Keratinocyte (primary cell): ENCODE measurements around the gene DLX3. TPM values are rescaled to one million over a fixed set of nuclear protein-coding genes. Genes with fewer than 3 reads are reported as not detected.
A peak's percentile ranks its signal among the peaks of the same experiment; 100 is the strongest.

Experiments used
- DNase-seq: peaks from one replicate; pipeline ENCODE4 v3.0.0-alpha.2; 2011; ENCODE audit warnings: low read depth, missing footprints, low spot score
- FAIRE-seq: peaks from 2 replicates; lab custom pipeline; 2011; peaks lifted over from hg19 to GRCh38; lab: Jason Lieb, UNC
- H2AFZ ChIP-seq: 2 replicates; pipeline ENCODE4 v1.6.0; 2012; ENCODE audit warnings: low read length, control low read depth, inconsistent platforms; ENCODE audit not compliant: control insufficient read depth
- H3K27ac ChIP-seq: 2 replicates; pipeline ENCODE4 v1.5.1; 2011; ENCODE audit warnings: low read length; ENCODE audit not compliant: control insufficient read depth, insufficient read depth
- H3K27me3 ChIP-seq: 3 replicates; pipeline ENCODE4 v1.6.0; 2011; ENCODE audit warnings: low read length; ENCODE audit not compliant: control insufficient read depth, insufficient read depth; ENCODE audit errors: extremely low read depth
- H3K36me3 ChIP-seq, 2 experiments: 2 replicates in 1 of 2; 3 replicates in 1 of 2; pipeline ENCODE4 v1.5.1; 2011; ENCODE audit warnings: low read length in 2 of 2, mild to moderate bottlenecking in 1 of 2; ENCODE audit not compliant: control insufficient read depth in 2 of 2, insufficient read depth in 2 of 2; ENCODE audit errors: extremely low read depth in 1 of 2
- H3K4me1 ChIP-seq: 3 replicates; pipeline ENCODE4 v1.5.1; 2011; ENCODE audit warnings: low read length; ENCODE audit not compliant: control insufficient read depth, insufficient read depth; ENCODE audit errors: extremely low read depth
- H3K4me2 ChIP-seq: 3 replicates; pipeline ENCODE4 v1.6.0; 2011; ENCODE audit warnings: low read depth, low read length; ENCODE audit not compliant: control insufficient read depth, insufficient read depth; ENCODE audit errors: extremely low read depth
- H3K4me3 ChIP-seq, 3 experiments: fragments of 200-600 bp in 1 of 3; sonication (generic) in 1 of 3; 2 replicates in 2 of 3; 3 replicates in 1 of 3; pipeline ENCODE4 v1.5.1; 2011 to 2016; ENCODE audit warnings: low read length in 3 of 3, mild to moderate bottlenecking in 3 of 3, control low read depth in 2 of 3, inconsistent platforms in 1 of 3, low read depth in 1 of 3, mixed read lengths in 1 of 3, mixed run types in 1 of 3, moderate library complexity in 1 of 3; ENCODE audit not compliant: control insufficient read depth in 2 of 3, insufficient read depth in 2 of 3; ENCODE audit errors: extremely low read depth in 1 of 3
- H3K79me2 ChIP-seq: 2 replicates; pipeline ENCODE4 v1.6.0; 2012; ENCODE audit warnings: low read length; ENCODE audit not compliant: control insufficient read depth, insufficient read depth
- H3K9ac ChIP-seq: 3 replicates; pipeline ENCODE4 v1.6.0; 2011; ENCODE audit warnings: low read length; ENCODE audit not compliant: control insufficient read depth, insufficient read depth; ENCODE audit errors: extremely low read depth
- H3K9me1 ChIP-seq: 3 replicates; pipeline ENCODE4 v1.6.0; 2011; ENCODE audit warnings: low read length; ENCODE audit not compliant: control insufficient read depth, insufficient read depth; ENCODE audit errors: extremely low read depth
- H3K9me3 ChIP-seq: 2 replicates; pipeline ENCODE4 v1.5.1; 2012; ENCODE audit warnings: low read depth, low read length; ENCODE audit not compliant: control insufficient read depth
- H4K20me1 ChIP-seq: 3 replicates; pipeline ENCODE4 v1.6.0; 2011; ENCODE audit warnings: low read length; ENCODE audit not compliant: control insufficient read depth, insufficient read depth; ENCODE audit errors: extremely low read depth
- EZH2 ChIP-seq: IDR thresholded peaks from one replicate; pipeline ENCODE4 v1.6.1; 2012; ENCODE audit warnings: inconsistent platforms, mild to moderate bottlenecking, low read length, moderate library complexity
- dilution Hi-C: fragments of 300-500 bp; cut with MboI; formaldehyde crosslinking; loops from one replicate; pipeline ENCODE4 v1.7.0; 2020; ENCODE audit warnings: low sequenced_read_pairs; ENCODE audit not compliant: extremely low pct_ligation_motif_present
- polyA plus RNA-seq, 5 experiments: library from polyadenylated mRNA; depleted of rRNA in 3 of 5; stranded (reverse) in 3 of 5; stranded (forward) in 1 of 5; unstranded in 1 of 5; fragments of >200 nt; gene quantifications; 1 replicate in 1 of 5; 2 replicates in 3 of 5; 3 replicates in 1 of 5; pipeline versions ENCODE4 v1.2.1 to v1.2.3, GENCODE V29; 2011 to 2012; ENCODE audit warnings: missing spikeins in 2 of 5, low read depth in 1 of 5, low replicate concordance in 1 of 5
- TF ChIP-seq, protein P1 (sequence below), 3 experiments: IDR thresholded peaks in 1 of 3; conservative IDR thresholded peaks in 1 of 3; optimal IDR thresholded peaks in 1 of 3; 2 replicates in 2 of 3; 3 replicates in 1 of 3; pipeline versions ENCODE3 to v1.5.1; 2011; ENCODE audit warnings: low read length in 3 of 3, mild to moderate bottlenecking in 3 of 3, moderate library complexity in 2 of 3, control low read depth in 1 of 3, inconsistent platforms in 1 of 3; ENCODE audit not compliant: insufficient read depth in 2 of 3; ENCODE audit errors: extremely low read depth in 1 of 3

Gene DLX3
- polyA plus RNA-seq, 1 donor (not counting 4 experiments of a cell fraction or from before 2014, with no cell fraction given): 0.72 TPM

DNA sequence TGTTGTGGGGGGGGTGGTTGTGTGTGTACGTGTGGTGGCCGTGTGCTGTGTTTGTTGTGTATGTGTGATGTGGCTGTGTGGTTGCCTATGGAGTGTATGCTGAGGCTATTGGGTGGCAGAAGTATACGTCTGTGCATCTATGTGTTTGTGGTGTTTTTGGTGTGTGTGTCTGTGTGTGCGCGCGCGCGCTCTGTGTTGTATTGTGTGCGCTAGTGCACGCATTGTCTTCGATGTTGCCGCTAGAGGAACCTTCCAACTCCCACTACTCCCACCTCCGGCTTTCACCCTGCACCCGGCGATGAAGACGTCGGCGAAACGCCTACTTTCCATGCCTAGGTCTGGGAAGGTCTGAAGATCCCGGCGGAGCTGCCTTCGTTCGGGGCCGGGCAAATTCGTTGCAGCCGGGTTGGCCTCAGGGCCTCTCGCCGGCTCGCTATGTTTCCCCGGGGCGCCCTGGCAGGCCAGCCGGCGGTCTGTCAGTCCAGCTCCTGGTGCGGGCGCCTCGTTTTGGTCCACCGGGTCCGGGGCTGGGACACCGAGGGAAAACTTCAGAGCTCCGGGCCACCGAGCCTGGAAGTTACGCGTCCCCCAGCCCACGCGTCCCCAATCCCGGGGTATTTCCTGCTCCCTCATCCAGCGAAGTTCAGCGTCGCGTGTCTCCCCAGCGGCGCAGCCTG is 31.3 kb downstream of the DLX3 start:
- Histone ChIP-seq H3K27ac (no peak overlapping the region), H3K9me3 (no peaks in the 10 kb centered on the region), H3K9ac (no peak overlapping the region), H3K9me1 (no peaks in the 10 kb centered on the region), H3K79me2 (no peaks in the 10 kb centered on the region), H4K20me1 (no peaks in the 10 kb centered on the region), H3K4me1 (peaks cover 11% of the 10 kb centered on the region), H2AFZ (no peak overlapping the region), H3K4me3 (no peak overlapping the region), H3K4me2 (no peak overlapping the region), H3K36me3 (no peaks in the 10 kb centered on the region), H3K27me3 (peaks cover 51% of the 10 kb centered on the region)
- FAIRE-seq (no peak), DNase-seq (no peak)
- TF ChIP-seq EZH2: peak; percentile 10
- TF ChIP-seq, protein P1, sequence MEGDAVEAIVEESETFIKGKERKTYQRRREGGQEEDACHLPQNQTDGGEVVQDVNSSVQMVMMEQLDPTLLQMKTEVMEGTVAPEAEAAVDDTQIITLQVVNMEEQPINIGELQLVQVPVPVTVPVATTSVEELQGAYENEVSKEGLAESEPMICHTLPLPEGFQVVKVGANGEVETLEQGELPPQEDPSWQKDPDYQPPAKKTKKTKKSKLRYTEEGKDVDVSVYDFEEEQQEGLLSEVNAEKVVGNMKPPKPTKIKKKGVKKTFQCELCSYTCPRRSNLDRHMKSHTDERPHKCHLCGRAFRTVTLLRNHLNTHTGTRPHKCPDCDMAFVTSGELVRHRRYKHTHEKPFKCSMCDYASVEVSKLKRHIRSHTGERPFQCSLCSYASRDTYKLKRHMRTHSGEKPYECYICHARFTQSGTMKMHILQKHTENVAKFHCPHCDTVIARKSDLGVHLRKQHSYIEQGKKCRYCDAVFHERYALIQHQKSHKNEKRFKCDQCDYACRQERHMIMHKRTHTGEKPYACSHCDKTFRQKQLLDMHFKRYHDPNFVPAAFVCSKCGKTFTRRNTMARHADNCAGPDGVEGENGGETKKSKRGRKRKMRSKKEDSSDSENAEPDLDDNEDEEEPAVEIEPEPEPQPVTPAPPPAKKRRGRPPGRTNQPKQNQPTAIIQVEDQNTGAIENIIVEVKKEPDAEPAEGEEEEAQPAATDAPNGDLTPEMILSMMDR (optimal IDR thresholded peaks at IDR 0.05 in 1 of 3, IDR thresholded peaks at IDR 0.05 in 1 of 3, conservative IDR thresholded peaks at IDR 0.05 in 1 of 3; ENCODE audit: extremely low read depth in 1 of 3, insufficient read depth in 2 of 3, low read length in 3 of 3): no peak
- dilution Hi-C loops: no loop called here

DNA sequence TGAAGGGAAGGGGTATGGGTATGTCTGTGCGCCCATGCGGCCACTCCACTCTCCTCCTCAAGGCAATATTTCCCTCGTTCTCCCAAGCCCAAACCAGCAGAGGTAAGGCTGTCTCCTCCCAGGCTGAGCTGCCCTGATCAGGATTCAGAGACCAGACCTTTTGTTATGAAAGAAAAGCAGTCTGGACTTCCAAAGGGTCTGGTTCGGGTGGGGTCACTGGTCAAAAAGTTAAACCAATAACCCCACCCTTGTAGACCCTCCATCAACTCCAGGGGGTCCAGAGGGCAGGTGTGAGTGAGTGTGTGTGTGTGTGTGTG is 31.8 kb downstream of the DLX3 start:
- Histone ChIP-seq H3K4me3 (no peak overlapping the region), H3K4me2 (no peak overlapping the region), H3K36me3 (no peaks in the 10 kb centered on the region), H3K27me3 (peaks cover 46% of the 10 kb centered on the region), H3K9me3 (no peaks in the 10 kb centered on the region), H3K9me1 (no peaks in the 10 kb centered on the region), H3K79me2 (no peaks in the 10 kb centered on the region), H3K9ac (no peak overlapping the region), H4K20me1 (no peaks in the 10 kb centered on the region), H3K4me1 (peaks cover 13% of the 10 kb centered on the region), H2AFZ (no peak overlapping the region), H3K27ac (no peak overlapping the region)
- DNase-seq (no peak), FAIRE-seq (no peak)
- TF ChIP-seq, protein P1 (optimal IDR thresholded peaks at IDR 0.05 in 1 of 3, IDR thresholded peaks at IDR 0.05 in 1 of 3, conservative IDR thresholded peaks at IDR 0.05 in 1 of 3; ENCODE audit: extremely low read depth in 1 of 3, insufficient read depth in 2 of 3, low read length in 3 of 3): no peak
- no peak for TF ChIP-seq EZH2
- dilution Hi-C loops: no loop called here
